NCI-H128 (cell line): Measurements from ENCODE around the gene RIOK3.

ENCODE experiments used
- DNase-seq: peaks from one replicate; lab custom pipeline; 2025; ENCODE audit not compliant: unreplicated experiment; lab: John Stamatoyannopoulos, UW

Gene RIOK3

GRCh38 chr18:23526501-23527063, 73.5 kb downstream of the RIOK3 start:
- no peak for DNase-seq

GRCh38 chr18:23528580-23529472, 75.7 kb downstream of the RIOK3 start:
- DNase-seq: no peak

GRCh38 chr18:23529604-23530003, 76.5 kb downstream of the RIOK3 start:
- DNase-seq: no peak

- DNase-seq: no peak
Measured at GRCh38 chr18:23530195-23530594, 77.1 kb downstream of the RIOK3 start.

GRCh38 chr18:23531912-23532311, 78.8 kb downstream of the RIOK3 start:
- no peak for DNase-seq
